GM19467 (cell line): Measurements from ENCODE around the gene ERO1A.

Experiments
- ATAC-seq: cut with Tn5 transposase; IDR thresholded peaks from one replicate; pipeline ENCODE4 v1.9.1; 2021; ENCODE audit warnings: mild to moderate bottlenecking, moderate library complexity; ENCODE audit not compliant: unreplicated experiment

Gene ERO1A

GRCh38 chr14:52701223-52701622, 5.9 kb upstream of the ERO1A start:
- ATAC-seq = no peak

GRCh38 chr14:52700701-52701172, 5.4 kb upstream of the ERO1A start:
- no peak for ATAC-seq

GRCh38 chr14:52694761-52695480, 437 bp downstream of the ERO1A start:
- peak; percentile 58 for ATAC-seq

- no peak for ATAC-seq
Measured at GRCh38 chr14:52693532-52693931, 1.8 kb downstream of the ERO1A start.

GRCh38 chr14:52693036-52693435, 2.3 kb downstream of the ERO1A start:
- no peak for ATAC-seq

- ATAC-seq = no peak
Measured at GRCh38 chr14:52692248-52692962, 3.0 kb downstream of the ERO1A start.

GRCh38 chr14:52690983-52691760, 4.2 kb downstream of the ERO1A start:
- no peak for ATAC-seq

- ATAC-seq = no peak
Measured at GRCh38 chr14:52686176-52686575, 9.2 kb downstream of the ERO1A start.

GRCh38 chr14:52683985-52684520, 11.3 kb downstream of the ERO1A start:
- ATAC-seq = no peak

- no peak for ATAC-seq
Measured at GRCh38 chr14:52678591-52678990, 16.8 kb downstream of the ERO1A start.

GRCh38 chr14:52663850-52664249, 31.5 kb downstream of the ERO1A start:
- ATAC-seq = no peak

GRCh38 chr14:52661314-52661713, 34.0 kb downstream of the ERO1A start:
- no peak for ATAC-seq

GRCh38 chr14:52660832-52661231, 34.5 kb downstream of the ERO1A start:
- no peak for ATAC-seq

GRCh38 chr14:52660325-52660724, 35.0 kb downstream of the ERO1A start:
- no peak for ATAC-seq

- ATAC-seq = no peak
Measured at GRCh38 chr14:52656905-52657304, 38.5 kb downstream of the ERO1A start.

- ATAC-seq = no peak
Measured at GRCh38 chr14:52650774-52651173, 44.6 kb downstream of the ERO1A start.

- ATAC-seq = no peak
Measured at GRCh38 chr14:52649511-52649910, 45.8 kb downstream of the ERO1A start.

GRCh38 chr14:52641745-52642144, 53.6 kb downstream of the ERO1A start:
- ATAC-seq = no peak

GRCh38 chr14:52640137-52640536, 55.2 kb downstream of the ERO1A start:
- ATAC-seq = no peak

- no peak for ATAC-seq
Measured at GRCh38 chr14:52619687-52620086, 75.7 kb downstream of the ERO1A start.

- no peak for ATAC-seq
Measured at GRCh38 chr14:52618602-52619001, 76.8 kb downstream of the ERO1A start.
